ENCODE results near the gene DBX1. TPM values are rescaled to one million over a fixed set of nuclear protein-coding genes. Genes with fewer than 3 reads are reported as not detected.
A peak's percentile ranks its signal among the peaks of the same experiment; 100 is the strongest.

The DBX1 gene
- total and polyA plus RNA-seq, 2 donors (not counting 1 experiment from before 2014, with no cell fraction given): not detected

- no peaks in the 10 kb centered on the region for H3K9me3 ChIP-seq (ENCODE audit: control insufficient read depth, insufficient read depth, low read depth, low read length)
- H2AFZ ChIP-seq (ENCODE audit: low read length): no peak overlapping the region
- no peaks in the 10 kb centered on the region for H3K79me2 ChIP-seq (ENCODE audit: control insufficient read depth, insufficient read depth, low read length)
- no peaks in the 10 kb centered on the region for H3K4me1 ChIP-seq (ENCODE audit: control insufficient read depth, extremely low read depth, insufficient read depth, low read length)
- DNase-seq (ENCODE audit: low read depth in 2 of 2): no peak
- no peak overlapping the region for H3K27ac ChIP-seq (ENCODE audit: insufficient read depth, low read length)
- H3K36me3 ChIP-seq (ENCODE audit: control insufficient read depth, insufficient read depth, low read length): peaks cover 20% of the 10 kb centered on the region
- no peaks in the 10 kb centered on the region for H3K27me3 ChIP-seq (ENCODE audit: control insufficient read depth, insufficient read depth, low read length)
- H3K9ac ChIP-seq (ENCODE audit: insufficient read depth, low read length): no peak overlapping the region
- H3K4me2 ChIP-seq (ENCODE audit: extremely low read depth, insufficient read depth, low read length): no peak overlapping the region
- TF ChIP-seq, protein P1, sequence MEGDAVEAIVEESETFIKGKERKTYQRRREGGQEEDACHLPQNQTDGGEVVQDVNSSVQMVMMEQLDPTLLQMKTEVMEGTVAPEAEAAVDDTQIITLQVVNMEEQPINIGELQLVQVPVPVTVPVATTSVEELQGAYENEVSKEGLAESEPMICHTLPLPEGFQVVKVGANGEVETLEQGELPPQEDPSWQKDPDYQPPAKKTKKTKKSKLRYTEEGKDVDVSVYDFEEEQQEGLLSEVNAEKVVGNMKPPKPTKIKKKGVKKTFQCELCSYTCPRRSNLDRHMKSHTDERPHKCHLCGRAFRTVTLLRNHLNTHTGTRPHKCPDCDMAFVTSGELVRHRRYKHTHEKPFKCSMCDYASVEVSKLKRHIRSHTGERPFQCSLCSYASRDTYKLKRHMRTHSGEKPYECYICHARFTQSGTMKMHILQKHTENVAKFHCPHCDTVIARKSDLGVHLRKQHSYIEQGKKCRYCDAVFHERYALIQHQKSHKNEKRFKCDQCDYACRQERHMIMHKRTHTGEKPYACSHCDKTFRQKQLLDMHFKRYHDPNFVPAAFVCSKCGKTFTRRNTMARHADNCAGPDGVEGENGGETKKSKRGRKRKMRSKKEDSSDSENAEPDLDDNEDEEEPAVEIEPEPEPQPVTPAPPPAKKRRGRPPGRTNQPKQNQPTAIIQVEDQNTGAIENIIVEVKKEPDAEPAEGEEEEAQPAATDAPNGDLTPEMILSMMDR (conservative IDR thresholded peaks at IDR 0.05 in 1 of 2, IDR thresholded peaks at IDR 0.05 in 1 of 2; ENCODE audit: low read depth in 1 of 2, low read length in 2 of 2): no peak
- no peak for TF ChIP-seq EZH2 (IDR thresholded peaks at IDR 0.05; ENCODE audit: low read length, missing control alignments)
- no peak overlapping the region for H3K4me3 ChIP-seq (replicated peaks in 1 of 4; ENCODE audit: control extremely low read depth in 1 of 4, insufficient read depth in 1 of 4, low read depth in 3 of 4, low read length in 4 of 4)
- H4K20me1 ChIP-seq (ENCODE audit: control insufficient read depth, extremely low read depth, insufficient read depth, low read length): no peaks in the 10 kb centered on the region
Observed at GRCh38 chr11:20118209-20118608, 42.1 kb downstream of the DBX1 start.

DNA sequence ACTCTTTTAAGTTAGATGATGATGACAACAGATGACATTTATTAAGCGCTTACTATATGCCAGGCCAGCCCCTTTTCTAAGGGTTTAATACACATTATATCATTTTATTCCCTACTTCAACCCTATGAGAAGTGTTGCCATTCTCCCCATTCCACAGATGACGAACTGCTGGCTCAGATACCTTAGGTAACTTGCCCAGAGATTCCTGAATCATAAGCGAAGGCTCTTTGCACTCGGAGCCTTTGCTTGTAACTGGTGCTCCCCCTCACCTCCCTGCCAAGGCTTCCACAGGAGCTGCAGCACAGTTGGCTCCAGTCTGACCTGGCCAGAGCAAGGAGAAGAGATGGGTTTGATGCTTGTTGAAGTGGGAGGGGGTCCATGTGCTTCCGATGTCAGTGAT lies 43.0 kb downstream of the DBX1 start:
- Histone ChIP-seq H3K27me3 (ENCODE audit: control insufficient read depth, insufficient read depth, low read length) (no peaks in the 10 kb centered on the region), H3K4me2 (ENCODE audit: extremely low read depth, insufficient read depth, low read length) (no peak overlapping the region), H3K79me2 (ENCODE audit: control insufficient read depth, insufficient read depth, low read length) (peaks cover 3% of the 10 kb centered on the region), H2AFZ (ENCODE audit: low read length) (no peak overlapping the region), H4K20me1 (ENCODE audit: control insufficient read depth, extremely low read depth, insufficient read depth, low read length) (no peaks in the 10 kb centered on the region), H3K27ac (ENCODE audit: insufficient read depth, low read length) (no peak overlapping the region), H3K4me3 (replicated peaks in 1 of 4; ENCODE audit: control extremely low read depth in 1 of 4, insufficient read depth in 1 of 4, low read depth in 3 of 4, low read length in 4 of 4) (no peak overlapping the region), H3K4me1 (ENCODE audit: control insufficient read depth, extremely low read depth, insufficient read depth, low read length) (peaks cover 9% of the 10 kb centered on the region), H3K9me3 (ENCODE audit: control insufficient read depth, insufficient read depth, low read depth, low read length) (no peaks in the 10 kb centered on the region), H3K9ac (ENCODE audit: insufficient read depth, low read length) (no peak overlapping the region), H3K36me3 (ENCODE audit: control insufficient read depth, insufficient read depth, low read length) (peaks cover 22% of the 10 kb centered on the region)
- no peak for TF ChIP-seq EZH2 (IDR thresholded peaks at IDR 0.05; ENCODE audit: low read length, missing control alignments)
- TF ChIP-seq, protein P1 (conservative IDR thresholded peaks at IDR 0.05 in 1 of 2, IDR thresholded peaks at IDR 0.05 in 1 of 2; ENCODE audit: low read depth in 1 of 2, low read length in 2 of 2): no peak
- peak in 1 of 2 donors; percentile 75 for DNase-seq (ENCODE audit: low read depth in 2 of 2)

- Histone ChIP-seq H3K36me3 (ENCODE audit: control insufficient read depth, insufficient read depth, low read length) (peaks cover 22% of the 10 kb centered on the region), H3K79me2 (ENCODE audit: control insufficient read depth, insufficient read depth, low read length) (peaks cover 3% of the 10 kb centered on the region), H3K4me1 (ENCODE audit: control insufficient read depth, extremely low read depth, insufficient read depth, low read length) (peaks cover 11% of the 10 kb centered on the region), H3K4me3 (replicated peaks in 1 of 4; ENCODE audit: control extremely low read depth in 1 of 4, insufficient read depth in 1 of 4, low read depth in 3 of 4, low read length in 4 of 4) (no peak overlapping the region), H4K20me1 (ENCODE audit: control insufficient read depth, extremely low read depth, insufficient read depth, low read length) (no peaks in the 10 kb centered on the region), H3K4me2 (ENCODE audit: extremely low read depth, insufficient read depth, low read length) (no peak overlapping the region), H2AFZ (ENCODE audit: low read length) (no peak overlapping the region), H3K9ac (ENCODE audit: insufficient read depth, low read length) (no peak overlapping the region), H3K27ac (ENCODE audit: insufficient read depth, low read length) (no peak overlapping the region), H3K27me3 (ENCODE audit: control insufficient read depth, insufficient read depth, low read length) (no peaks in the 10 kb centered on the region), H3K9me3 (ENCODE audit: control insufficient read depth, insufficient read depth, low read depth, low read length) (no peaks in the 10 kb centered on the region)
- TF ChIP-seq EZH2 (IDR thresholded peaks at IDR 0.05; ENCODE audit: low read length, missing control alignments): no peak
- TF ChIP-seq, protein P1 (conservative IDR thresholded peaks at IDR 0.05 in 1 of 2, IDR thresholded peaks at IDR 0.05 in 1 of 2; ENCODE audit: low read depth in 1 of 2, low read length in 2 of 2): no peak
- no peak for DNase-seq (ENCODE audit: low read depth in 2 of 2)
Observed at GRCh38 chr11:20116825-20117224, 43.5 kb downstream of the DBX1 start.
